Dedifferentiated amniotic fluid mesenchymal stem cell (primary cell): ENCODE measurements around the gene ADAM11.

Experiments used
- DNase-seq: peaks from one replicate; pipeline ENCODE4 v3.0.0-alpha.2; 2016; ENCODE audit errors: extremely low spot score

The ADAM11 gene

GRCh38 chr17:44775838-44776621 is 17.2 kb downstream of the ADAM11 start:
- DNase-seq = no peak

GRCh38 chr17:44776628-44777393 is 18.0 kb downstream of the ADAM11 start:
- no peak for DNase-seq

- no peak for DNase-seq
Measured at GRCh38 chr17:44777394-44778348, 18.9 kb downstream of the ADAM11 start.

GRCh38 chr17:44778656-44779210 is 19.9 kb downstream of the ADAM11 start:
- no peak for DNase-seq

- peak; percentile 63 for DNase-seq
Measured at GRCh38 chr17:44779211-44780025, 20.6 kb downstream of the ADAM11 start.

- no peak for DNase-seq
Measured at GRCh38 chr17:44780161-44780560, 21.4 kb downstream of the ADAM11 start.

- no peak for DNase-seq
Measured at GRCh38 chr17:44780845-44781480, 22.2 kb downstream of the ADAM11 start.

GRCh38 chr17:44781551-44782325 is 22.9 kb downstream of the ADAM11 start:
- DNase-seq = no peak

GRCh38 chr17:44782326-44782850 is 23.6 kb downstream of the ADAM11 start:
- DNase-seq = no peak

GRCh38 chr17:44785921-44786320 is 27.1 kb downstream of the ADAM11 start:
- DNase-seq = no peak

GRCh38 chr17:44786551-44787081 is 27.8 kb downstream of the ADAM11 start:
- no peak for DNase-seq

- DNase-seq = no peak
Measured at GRCh38 chr17:44787271-44787940, 28.6 kb downstream of the ADAM11 start.

GRCh38 chr17:44788139-44788538 is 29.4 kb downstream of the ADAM11 start:
- DNase-seq = no peak

- DNase-seq = no peak
Measured at GRCh38 chr17:44792276-44792675, 33.5 kb downstream of the ADAM11 start.

- no peak for DNase-seq
Measured at GRCh38 chr17:44793885-44794842, 35.4 kb downstream of the ADAM11 start.

GRCh38 chr17:44794851-44795413 is 36.1 kb downstream of the ADAM11 start:
- DNase-seq = peak; percentile 54

GRCh38 chr17:44795421-44795820 is 36.6 kb downstream of the ADAM11 start:
- no peak for DNase-seq
